ENCODE results near the gene PKN1.
A peak's percentile ranks its signal among the peaks of the same experiment; 100 is the strongest.

PKN1 gene

DNA sequence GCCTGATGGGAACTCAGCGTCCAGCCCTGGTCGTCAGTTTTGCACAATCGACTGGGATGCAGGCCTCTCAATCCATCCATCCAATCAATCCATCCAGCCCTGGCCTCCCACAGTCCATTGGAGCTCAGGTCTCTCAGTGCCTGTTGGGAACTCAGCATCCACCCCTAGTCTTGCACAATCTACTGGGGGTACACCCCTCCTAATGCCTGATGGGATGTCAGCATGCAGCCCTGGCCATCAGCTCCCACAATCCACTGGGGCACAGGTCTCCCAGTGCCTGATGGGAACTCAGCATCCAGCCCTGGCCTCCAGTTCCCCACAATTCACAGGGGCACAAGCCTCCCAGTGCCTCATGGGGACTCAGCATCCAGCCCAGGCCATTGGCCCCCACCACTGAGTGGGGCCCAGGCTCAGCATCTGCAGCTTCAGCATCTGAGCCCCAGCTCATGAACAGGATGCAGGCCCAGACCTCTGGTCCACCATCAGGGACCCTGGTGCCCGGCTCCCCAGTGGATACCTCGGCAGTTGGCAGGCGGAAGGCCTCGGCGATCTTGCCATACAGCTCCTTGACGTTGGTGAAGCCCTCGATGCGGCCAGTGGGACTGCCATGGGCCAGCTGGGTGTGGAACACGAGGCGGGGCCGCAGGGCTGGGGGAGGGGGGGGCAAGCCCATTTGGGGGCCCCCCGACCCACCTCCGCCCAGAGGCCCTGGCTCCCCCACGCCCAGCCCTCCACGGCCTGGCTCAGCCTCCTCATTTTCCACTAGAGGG, 49.3 kb downstream of the PKN1 start:
- H3K4me3 Mint-ChIP-seq: no peak overlapping the region
- H3K27ac Mint-ChIP-seq: no peak overlapping the region
- peaks cover 20% of the 10 kb centered on the region for H3K36me3 Mint-ChIP-seq
- no peak for DNase-seq
- H3K4me1 Mint-ChIP-seq: peaks cover 16% of the 10 kb centered on the region
- H3K9me3 Mint-ChIP-seq: no peaks in the 10 kb centered on the region
- CTCF ChIA-PET: interaction anchor here (0.9 to 1.4 kb wide), 3 partner anchors 16 to 50 kb away, joined by 3 to 8 read pairs (median 5); no protein-coding TSS in a partner anchor
- no peaks in the 10 kb centered on the region for H3K27me3 Mint-ChIP-seq

DNA sequence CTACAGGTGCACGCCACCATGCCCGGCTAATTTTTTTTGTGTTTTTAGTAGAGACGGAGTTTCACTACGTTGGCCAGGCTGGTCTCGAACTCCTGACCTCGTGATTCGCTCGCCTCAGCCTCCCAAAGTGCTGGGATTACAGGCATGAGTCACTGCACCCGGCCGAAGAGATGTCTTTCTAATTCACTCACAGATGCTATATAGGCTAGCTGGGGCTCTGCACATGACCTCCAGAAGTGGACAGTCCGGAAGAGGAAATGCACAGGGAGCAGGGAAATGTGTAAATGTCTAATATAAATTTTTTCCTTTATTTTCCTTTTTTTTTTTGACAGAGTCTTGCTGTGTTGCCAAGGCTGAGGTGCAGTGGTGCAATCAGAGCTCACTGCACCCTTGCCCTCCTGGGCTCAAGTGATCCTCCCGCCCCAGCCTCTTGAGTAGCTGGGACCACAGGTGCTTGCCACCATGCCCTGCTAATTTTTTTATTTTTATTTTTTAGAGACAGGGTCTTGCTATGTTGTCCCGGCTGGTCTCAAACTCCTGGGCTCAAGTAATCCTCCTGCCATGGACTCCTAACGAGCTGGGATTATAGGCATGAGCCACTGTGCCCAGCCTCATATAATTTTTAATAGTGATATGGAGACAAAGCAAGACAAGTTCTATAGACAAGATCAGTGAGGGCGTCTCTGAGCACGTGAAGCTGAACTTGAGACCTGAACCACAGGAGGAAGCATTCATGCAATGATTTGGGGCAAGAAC, 54.4 kb downstream of the PKN1 start:
- Mint-ChIP-seq H3K9me3 (no peaks in the 10 kb centered on the region), H3K27ac (no peak overlapping the region), H3K4me1 (peaks cover 11% of the 10 kb centered on the region), H3K4me3 (no peak overlapping the region), H3K36me3 (peaks cover 28% of the 10 kb centered on the region), H3K27me3 (no peaks in the 10 kb centered on the region)
- no peak for DNase-seq
- CTCF ChIA-PET: interaction anchor here (1.0 to 2.5 kb wide), 5 partner anchors 9 to 31 kb away, joined by 3 to 12 read pairs (median 4); partner anchors contain the start of genes DNAJB1, GIPC1 and PTGER1

- H3K9me3 Mint-ChIP-seq: no peaks in the 10 kb centered on the region
- H3K4me1 Mint-ChIP-seq: peaks cover 33% of the 10 kb centered on the region
- H3K27ac Mint-ChIP-seq: no peak overlapping the region
- H3K27me3 Mint-ChIP-seq: peaks cover 18% of the 10 kb centered on the region
- CTCF ChIA-PET: interaction anchor here (1.1 to 2.3 kb wide), 3 partner anchors 11 to 14 kb away, joined by 5 to 17 read pairs (median 7); no protein-coding TSS in a partner anchor
- DNase-seq: no peak
- H3K36me3 Mint-ChIP-seq: peaks cover 21% of the 10 kb centered on the region
- H3K4me3 Mint-ChIP-seq: no peak overlapping the region
Observed at GRCh38 chr19:14492756-14493337, 59.7 kb downstream of the PKN1 start.

DNA sequence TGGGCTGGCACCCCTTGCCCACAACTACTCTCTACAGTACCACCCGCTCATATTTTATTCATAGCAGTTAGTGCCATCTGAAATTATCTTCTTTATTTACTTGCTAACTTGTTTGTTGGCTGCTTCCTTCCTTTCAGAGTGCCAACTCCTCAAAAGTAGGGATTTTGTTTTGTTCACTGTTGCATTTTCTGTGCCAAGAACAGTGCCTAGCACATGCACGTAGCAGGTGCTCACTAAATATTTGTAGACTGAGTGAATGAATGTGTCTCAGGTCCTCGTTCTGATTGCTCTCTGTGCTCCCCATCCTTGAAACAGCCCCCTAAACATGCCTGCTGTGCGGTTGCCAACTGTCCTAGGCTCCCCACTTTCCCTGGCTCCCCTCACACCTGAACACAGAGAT, 61.3 kb downstream of the PKN1 start:
- Mint-ChIP-seq H3K4me3 (peak overlapping the region; percentile 85), H3K27me3 (peaks cover 26% of the 10 kb centered on the region), H3K36me3 (peaks cover 14% of the 10 kb centered on the region), H3K27ac (no peak overlapping the region), H3K4me1 (peaks cover 33% of the 10 kb centered on the region), H3K9me3 (no peaks in the 10 kb centered on the region)
- DNase-seq: no peak
- CTCF ChIA-PET: interaction anchor here (1.2 to 4.6 kb wide), 2 partner anchors 15 to 63 kb away, joined by 3 to 19 read pairs; no protein-coding TSS in a partner anchor

DNA sequence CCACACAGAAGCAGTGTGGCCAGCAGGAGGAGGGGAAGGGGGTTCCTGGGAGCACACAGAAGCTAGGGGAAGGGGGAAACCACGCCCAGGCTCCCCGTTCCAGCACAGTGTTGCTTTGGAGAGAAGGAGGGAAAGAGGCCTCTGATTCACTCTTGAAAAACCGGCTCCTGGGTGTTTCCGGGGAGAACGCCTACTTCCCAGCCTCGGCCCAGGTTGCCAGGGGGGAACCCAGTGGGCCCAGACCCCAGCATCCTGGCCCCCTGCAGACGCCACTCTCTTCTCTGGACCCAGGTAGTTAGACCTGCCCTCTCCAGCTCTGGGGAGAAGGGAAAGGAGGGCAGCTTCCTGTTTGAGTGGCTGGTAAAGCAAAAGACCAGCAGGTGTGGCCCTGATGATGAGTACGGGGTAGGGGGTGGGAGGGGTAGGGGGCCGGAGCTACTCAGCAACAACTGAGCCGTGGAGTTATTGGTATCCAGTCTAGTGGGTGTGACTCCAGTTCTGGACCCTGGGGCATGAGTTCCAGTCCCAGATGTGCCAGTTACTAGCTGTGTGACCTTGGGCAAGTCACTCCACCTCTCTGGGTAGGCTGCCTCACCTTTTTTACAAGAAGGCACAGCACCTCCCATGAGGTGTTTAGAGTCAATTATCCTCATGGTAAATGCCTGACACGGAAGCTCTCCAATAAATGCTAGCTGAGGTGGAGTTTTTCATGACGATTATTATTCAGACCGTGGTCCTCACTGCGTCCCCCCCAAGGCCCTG, 62.0 kb downstream of the PKN1 start:
- Mint-ChIP-seq H3K27ac (peak overlapping the region; percentile 84), H3K4me3 (peak overlapping the region; percentile 85), H3K9me3 (no peaks in the 10 kb centered on the region), H3K4me1 (peaks cover 33% of the 10 kb centered on the region), H3K36me3 (peaks cover 9% of the 10 kb centered on the region), H3K27me3 (peaks cover 26% of the 10 kb centered on the region)
- CTCF ChIA-PET: interaction anchor here (0.6 to 4.6 kb wide), 6 partner anchors 9 to 62 kb away, joined by 3 to 19 read pairs (median 5); partner anchors contain the start of gene PTGER1
- DNase-seq: no peak

GRCh38 chr19:14495672-14496028, 62.5 kb downstream of the PKN1 start:
- peak overlapping the region; percentile 85 for H3K4me3 Mint-ChIP-seq
- no peaks in the 10 kb centered on the region for H3K9me3 Mint-ChIP-seq
- H3K4me1 Mint-ChIP-seq: peaks cover 33% of the 10 kb centered on the region
- peak overlapping the region; percentile 84 for H3K27ac Mint-ChIP-seq
- peaks cover 26% of the 10 kb centered on the region for H3K27me3 Mint-ChIP-seq
- DNase-seq: no peak
- CTCF ChIA-PET: interaction anchor here (0.6 to 4.6 kb wide), 8 partner anchors 8 to 61 kb away, joined by 3 to 19 read pairs (median 4); partner anchors contain the start of gene PTGER1
- peaks cover 9% of the 10 kb centered on the region for H3K36me3 Mint-ChIP-seq

DNA sequence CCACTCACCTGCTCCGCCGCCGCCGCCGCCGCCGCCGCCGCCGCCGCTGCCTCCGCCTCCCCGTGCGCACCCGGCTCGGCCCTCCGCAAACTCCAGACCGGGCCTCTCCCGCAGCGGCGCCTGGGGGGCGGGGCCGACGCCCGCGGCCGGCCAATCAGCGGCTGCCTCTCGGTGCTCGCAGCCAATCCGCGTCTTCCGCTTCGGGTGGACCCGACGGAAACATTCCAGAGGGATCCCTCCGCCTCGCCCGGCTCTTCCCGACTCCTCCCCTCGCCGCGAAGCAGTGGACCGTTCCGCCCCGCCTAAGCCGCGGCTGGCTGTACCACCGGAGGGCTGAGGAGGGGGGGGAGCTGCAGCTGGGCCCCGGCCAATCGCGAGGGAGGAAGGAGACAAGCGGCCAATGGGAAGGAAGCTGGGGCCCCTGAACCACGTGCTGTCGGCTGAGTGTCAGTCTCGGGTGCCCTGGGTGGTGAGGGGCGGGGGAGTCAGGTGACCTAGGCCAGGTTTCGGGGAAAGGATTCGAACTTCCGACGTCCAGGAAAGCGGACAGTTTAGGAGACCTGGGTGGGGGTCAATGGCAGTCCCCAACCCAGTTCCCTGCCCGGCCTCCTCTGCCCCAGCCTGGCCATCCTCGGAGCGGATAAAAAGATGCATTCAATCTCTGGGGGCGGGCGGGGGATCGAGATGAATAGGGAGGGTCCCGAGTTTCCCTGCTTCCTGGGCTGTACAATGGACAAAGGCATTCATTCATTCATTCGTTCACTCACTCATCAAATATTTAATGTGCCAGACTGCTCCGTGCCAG, 63.1 kb downstream of the PKN1 start, which contains the start of gene GIPC1:
TSS of gene GIPC1 (minus strand) at position 99 of the 805 bp plus-strand sequence. CDS start 13,151 bp downstream, outside the sequence.
- H3K4me1 Mint-ChIP-seq: peaks cover 33% of the 10 kb centered on the region
- peak; percentile 88 for DNase-seq
- H3K4me3 Mint-ChIP-seq: peak within 1 kb of the TSS; percentile 85
- peaks cover 26% of the 10 kb centered on the region for H3K27me3 Mint-ChIP-seq
- CTCF ChIA-PET: interaction anchor here (0.7 to 4.6 kb wide), 6 partner anchors 8 to 21 kb away, joined by 3 to 19 read pairs (median 4); partner anchors contain the start of gene PTGER1
- H3K27ac Mint-ChIP-seq: peak within 1 kb of the TSS; percentile 84
- no peaks in the 10 kb centered on the region for H3K9me3 Mint-ChIP-seq
- peaks cover 9% of the 10 kb centered on the region for H3K36me3 Mint-ChIP-seq

GRCh38 chr19:14496834-14497227, 63.7 kb downstream of the PKN1 start:
- H3K4me3 Mint-ChIP-seq: peak overlapping the region; percentile 85
- no peak for DNase-seq
- peaks cover 33% of the 10 kb centered on the region for H3K4me1 Mint-ChIP-seq
- CTCF ChIA-PET: interaction anchor here (1.1 to 4.6 kb wide), 4 partner anchors 9 to 17 kb away, joined by 4 to 19 read pairs (median 8); no protein-coding TSS in a partner anchor
- H3K27me3 Mint-ChIP-seq: peaks cover 26% of the 10 kb centered on the region
- no peaks in the 10 kb centered on the region for H3K9me3 Mint-ChIP-seq
- H3K36me3 Mint-ChIP-seq: peaks cover 6% of the 10 kb centered on the region
- peak overlapping the region; percentile 75 for H3K27ac Mint-ChIP-seq

GRCh38 chr19:14497228-14497921, 64.3 kb downstream of the PKN1 start:
- peak overlapping the region; percentile 85 for H3K4me3 Mint-ChIP-seq
- H3K4me1 Mint-ChIP-seq: peaks cover 33% of the 10 kb centered on the region
- CTCF ChIA-PET: interaction anchor here (0.6 to 4.6 kb wide), 6 partner anchors 8 to 18 kb away, joined by 3 to 19 read pairs (median 4); no protein-coding TSS in a partner anchor
- DNase-seq: no peak
- H3K36me3 Mint-ChIP-seq: peaks cover 5% of the 10 kb centered on the region
- no peak overlapping the region for H3K27ac Mint-ChIP-seq
- no peaks in the 10 kb centered on the region for H3K9me3 Mint-ChIP-seq
- peaks cover 28% of the 10 kb centered on the region for H3K27me3 Mint-ChIP-seq

DNA sequence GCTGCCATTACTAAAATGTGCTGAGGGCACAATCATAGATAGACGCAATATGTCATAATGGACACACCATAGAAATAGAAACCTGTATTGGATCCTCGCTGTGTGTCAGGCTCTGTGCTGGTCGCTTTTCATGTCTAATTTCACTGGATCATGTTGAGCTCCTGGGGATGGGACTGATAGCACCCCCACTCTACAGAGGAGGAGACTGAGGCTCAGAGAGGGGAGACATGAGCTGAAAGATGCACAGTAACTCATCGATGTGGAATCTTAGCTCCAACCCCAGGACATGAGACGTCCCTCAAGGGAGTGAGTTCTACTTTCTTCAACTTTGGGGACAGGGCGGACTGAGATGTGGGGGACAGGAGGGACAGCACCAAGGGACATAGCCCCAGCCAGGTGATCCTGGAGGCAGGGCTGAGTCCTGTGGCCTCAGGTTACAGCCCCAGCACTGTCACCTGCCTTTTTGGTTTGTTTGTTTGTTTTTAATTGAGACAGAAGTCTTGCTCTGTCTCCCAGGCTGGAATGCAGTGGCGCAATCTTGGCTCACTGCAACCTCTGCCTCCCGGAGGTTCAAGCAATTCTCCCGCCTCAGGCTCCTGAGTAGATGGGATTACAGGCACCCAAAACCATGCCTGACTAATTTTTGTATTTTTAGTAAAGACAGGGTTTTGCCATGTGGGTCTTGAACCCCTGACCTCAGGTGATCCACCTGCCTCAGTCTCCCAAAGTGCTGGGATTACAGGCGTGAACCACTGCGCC, 69.4 kb downstream of the PKN1 start:
- H3K27ac Mint-ChIP-seq: no peak overlapping the region
- H3K4me3 Mint-ChIP-seq: no peak overlapping the region
- CTCF ChIA-PET: interaction anchor here (0.5 to 1.5 kb wide), 2 partner anchors 80 to 366 kb away, joined by 3 to 4 read pairs; partner anchors contain the start of gene ASF1B
- peaks cover 33% of the 10 kb centered on the region for H3K27me3 Mint-ChIP-seq
- no peak for DNase-seq
- peaks cover 36% of the 10 kb centered on the region for H3K4me1 Mint-ChIP-seq
- H3K9me3 Mint-ChIP-seq: no peaks in the 10 kb centered on the region
- H3K36me3 Mint-ChIP-seq: no peaks in the 10 kb centered on the region

GRCh38 chr19:14503285-14503684, 70.2 kb downstream of the PKN1 start:
- Mint-ChIP-seq H3K36me3 (no peaks in the 10 kb centered on the region), H3K4me3 (no peak overlapping the region), H3K27ac (no peak overlapping the region), H3K27me3 (peaks cover 26% of the 10 kb centered on the region), H3K4me1 (peaks cover 43% of the 10 kb centered on the region), H3K9me3 (no peaks in the 10 kb centered on the region)
- no peak for DNase-seq
- CTCF ChIA-PET: interaction anchor here (1.3 to 4.5 kb wide), 6 partner anchors 11 to 53 kb away, joined by 4 to 39 read pairs (median 8); partner anchors contain the start of gene DNAJB1
